IMR-90 (cell line): ENCODE data around the gene TST. TPM values are rescaled to one million over a fixed set of nuclear protein-coding genes. Genes with fewer than 3 reads are reported as not detected.

Experiments used
- ATAC-seq: fragments of 200-7000 bp; cut with Tn5 transposase; 2 replicates; pipeline ENCODE4 v1.9.1; 2020; ENCODE audit warnings: low read depth, mild to moderate bottlenecking, moderate library complexity
- BruUV-seq: library from RNA; stranded (reverse); fragments of 400-500 nt; replicated peaks from 2 replicates; lab custom pipeline; 2021; lab: Mats Ljungman, UMichigan
- CTCF ChIA-PET: fragments of 300-600 bp; formaldehyde crosslinking; extraction: SDS; loops from one replicate; lab custom pipeline; 2021; ENCODE audit warnings: antibody characterized with exemption; lab: Yijun Ruan, JAX
- POLR2A ChIA-PET: fragments of 300-600 bp; sonication (Branson Sonifier 250); formaldehyde crosslinking; loops from one replicate; lab custom pipeline; 2022; ENCODE audit warnings: antibody characterized with exemption; ENCODE audit not compliant: unreplicated experiment; lab: Charles Lee
- DNase-seq: peaks from one replicate; pipeline ENCODE4 v3.0.0; 2013
- H2AFZ ChIP-seq: replicated peaks from 2 replicates; pipeline ENCODE3; 2013; ENCODE audit warnings: low read length, mild to moderate bottlenecking; ENCODE audit not compliant: poor library complexity
- H2AK5ac ChIP-seq: 2 replicates; pipeline ENCODE4 v1.6.1; 2013; ENCODE audit warnings: low read depth, low read length, inconsistent platforms
- H2AK9ac ChIP-seq: replicated peaks from 2 replicates; pipeline ENCODE3; 2013; ENCODE audit warnings: mild to moderate bottlenecking, low read depth, low read length, moderate library complexity; ENCODE audit not compliant: poor library complexity
- H2BK120ac ChIP-seq: 2 replicates; pipeline ENCODE4 v1.6.1; 2013; ENCODE audit warnings: low read depth, low read length, inconsistent platforms
- H2BK15ac ChIP-seq: 3 replicates; pipeline ENCODE4 v1.6.1; 2013; ENCODE audit warnings: low read depth, low read length, inconsistent platforms
- H2BK20ac ChIP-seq: 2 replicates; pipeline ENCODE4 v1.6.1; 2013; ENCODE audit warnings: low read depth, mild to moderate bottlenecking, inconsistent platforms, low read length, moderate library complexity
- H2BK5ac ChIP-seq: 2 replicates; pipeline ENCODE4 v1.6.1; 2013; ENCODE audit warnings: mild to moderate bottlenecking, low read depth, low read length, inconsistent platforms; ENCODE audit not compliant: poor library complexity, severe bottlenecking
- H3K14ac ChIP-seq: replicated peaks from 2 replicates; pipeline ENCODE4 v1.6.1; 2013; ENCODE audit warnings: low read depth, low read length, inconsistent platforms
- H3K18ac ChIP-seq: 2 replicates; pipeline ENCODE4 v1.6.1; 2013; ENCODE audit warnings: low read depth, low read length, control low read depth
- H3K23ac ChIP-seq: 2 replicates; pipeline ENCODE4 v1.6.1; 2013; ENCODE audit warnings: low read depth, low read length, inconsistent platforms
- H3K27ac ChIP-seq: 2 replicates; pipeline ENCODE4 v1.5.1; 2013; ENCODE audit warnings: mild to moderate bottlenecking, control low read depth, low read length; ENCODE audit not compliant: insufficient read depth
- H3K27me3 ChIP-seq: 2 replicates; pipeline ENCODE4 v1.6.1; 2013; ENCODE audit warnings: low read length; ENCODE audit not compliant: control insufficient read depth, insufficient read depth
- H3K36me3 ChIP-seq: 2 replicates; pipeline ENCODE4 v1.6.1; 2013; ENCODE audit warnings: low read length, mixed read lengths; ENCODE audit not compliant: control insufficient read depth, insufficient read depth
- H3K4ac ChIP-seq: 2 replicates; pipeline ENCODE4 v1.6.1; 2013; ENCODE audit warnings: low read depth, low read length, inconsistent platforms
- H3K4me1 ChIP-seq: 2 replicates; pipeline ENCODE4 v1.6.1; 2013; ENCODE audit warnings: low read length, mixed read lengths; ENCODE audit not compliant: control insufficient read depth, insufficient read depth
- H3K4me2 ChIP-seq: 2 replicates; pipeline ENCODE4 v1.6.1; 2013; ENCODE audit warnings: low read depth, mild to moderate bottlenecking, control low read depth, low read length, moderate library complexity
- H3K4me3 ChIP-seq: 2 replicates; pipeline ENCODE4 v1.5.1; 2013; ENCODE audit warnings: low read depth, mild to moderate bottlenecking, control low read depth, low read length, moderate library complexity; ENCODE audit not compliant: insufficient read depth
- H3K56ac ChIP-seq: 2 replicates; pipeline ENCODE4 v1.6.1; 2013; ENCODE audit warnings: low read length, inconsistent platforms; ENCODE audit not compliant: insufficient read depth; ENCODE audit errors: extremely low read depth
- H3K79me1 ChIP-seq, 2 experiments: 2 replicates each; pipeline ENCODE4 v1.6.1; 2013; ENCODE audit warnings: low read length in 2 of 2, inconsistent platforms in 1 of 2, low read depth in 1 of 2
- H3K9ac ChIP-seq: 2 replicates; pipeline ENCODE4 v1.6.1; 2013; ENCODE audit warnings: low read depth, low read length, control low read depth
- H3K9me1 ChIP-seq: 2 replicates; pipeline ENCODE4 v1.6.1; 2013; ENCODE audit warnings: low read length, inconsistent platforms; ENCODE audit not compliant: insufficient read depth
- H3K9me3 ChIP-seq: 2 replicates; pipeline ENCODE4 v1.6.1; 2013; ENCODE audit warnings: low read length; ENCODE audit not compliant: control insufficient read depth, insufficient read depth
- H4K20me1 ChIP-seq: 2 replicates; pipeline ENCODE4 v1.6.1; 2013; ENCODE audit warnings: low read length, inconsistent platforms; ENCODE audit not compliant: insufficient read depth
- H4K5ac ChIP-seq: 2 replicates; pipeline ENCODE4 v1.6.1; 2013; ENCODE audit warnings: mild to moderate bottlenecking, low read depth, low read length, control low read depth
- H4K8ac ChIP-seq, 2 experiments: 2 replicates each; pipeline ENCODE4 v1.6.1; 2013; ENCODE audit warnings: low read depth in 2 of 2, low read length in 2 of 2, control low read depth in 1 of 2, inconsistent platforms in 1 of 2
- H4K91ac ChIP-seq: 2 replicates; pipeline ENCODE4 v1.6.1; 2013; ENCODE audit warnings: low read depth, low read length, inconsistent platforms; ENCODE audit not compliant: insufficient read depth
- BHLHE40 ChIP-seq: fragments of 150-350 bp; IDR thresholded peaks from 2 replicates; pipeline ENCODE4 v1.6.1; 2016; ENCODE audit warnings: mild to moderate bottlenecking, low read depth, low read length
- CEBPB ChIP-seq: IDR thresholded peaks from 2 replicates; pipeline ENCODE4 v1.6.1; 2012; ENCODE audit warnings: low read depth, low read length, improper control_type of control experiment
- CHD1 ChIP-seq: IDR thresholded peaks from 2 replicates; pipeline ENCODE4 v1.6.1; 2012; ENCODE audit warnings: low read depth, low read length, improper control_type of control experiment
- CTCF ChIP-seq: conservative IDR thresholded peaks from 2 replicates; pipeline ENCODE4 v1.5.1; 2012; ENCODE audit warnings: mild to moderate bottlenecking, low read depth, low read length, improper control_type of control experiment
- ELK1 ChIP-seq: fragments of 150-350 bp; IDR thresholded peaks from 2 replicates; pipeline ENCODE4 v1.6.1; 2016; ENCODE audit warnings: low read depth, mild to moderate bottlenecking, low read length, moderate library complexity, borderline replicate concordance
- MAFK ChIP-seq: IDR thresholded peaks from 2 replicates; pipeline ENCODE4 v1.6.1; 2012; ENCODE audit warnings: low read depth, low read length, improper control_type of control experiment
- MAZ ChIP-seq: IDR thresholded peaks from 2 replicates; pipeline ENCODE4 v1.6.1; 2012; ENCODE audit warnings: low read depth, mild to moderate bottlenecking, low read length, improper control_type of control experiment, moderate library complexity, borderline replicate concordance
- MXI1 ChIP-seq: IDR thresholded peaks from 2 replicates; pipeline ENCODE4 v1.6.1; 2012; ENCODE audit warnings: low read depth, mild to moderate bottlenecking, low read length, moderate library complexity, borderline replicate concordance
- NFE2L2 ChIP-seq: fragments of 150-350 bp; IDR thresholded peaks from 2 replicates; pipeline ENCODE4 v1.6.1; 2016; ENCODE audit warnings: low read depth, mild to moderate bottlenecking, low read length
- RAD21 ChIP-seq: IDR thresholded peaks from 2 replicates; pipeline ENCODE4 v1.6.1; 2012; ENCODE audit warnings: low read length, improper control_type of control experiment
- RCOR1 ChIP-seq: IDR thresholded peaks from 2 replicates; pipeline ENCODE4 v1.6.1; 2012; ENCODE audit warnings: mild to moderate bottlenecking, low read length, improper control_type of control experiment; ENCODE audit not compliant: insufficient replicate concordance
- RFX5 ChIP-seq: IDR thresholded peaks from 2 replicates; pipeline ENCODE4 v1.8.0; 2012; ENCODE audit warnings: low read depth, mild to moderate bottlenecking, low read length, moderate library complexity
- WGBS, 2 experiments: methylation state at CpG; one replicate each; pipeline versions ENCODE4 v1.1.5 to v1.1.7; 2013; ENCODE audit warnings: missing lambda C conversion rate in 2 of 2; ENCODE audit not compliant: insufficient read length in 1 of 2; ENCODE audit errors: extremely low coverage in 2 of 2; 5-methylcytosine and 5-hydroxymethylcytosine counted together
- dilution Hi-C: fragments of 300-500 bp; cut with HindIII; formaldehyde crosslinking; loops from one replicate; pipeline ENCODE4 v1.14.3; 2018; ENCODE audit warnings: low sequenced_read_pairs; ENCODE audit not compliant: unreplicated experiment
- in situ Hi-C: fragments of 300-500 bp; cut with MboI; formaldehyde crosslinking; loops from 3 replicates; pipeline ENCODE4 v1.14.3; 2019; ENCODE audit warnings: low sequenced_read_pairs, inconsistent platforms, mixed read lengths
- intact Hi-C: fragments of 100-400 bp; cut with micrococcal nuclease; formaldehyde crosslinking; loops from 2 replicates; pipeline ENCODE4 v1.10.0; 2022
- polyA plus RNA-seq, 3 experiments: library from polyadenylated mRNA; depleted of rRNA; stranded (reverse); fragments of >200 nt; gene quantifications; 2 replicates each; pipeline ENCODE4 v1.2.3, GENCODE V29; 2012; ENCODE audit warnings: low replicate concordance in 1 of 3
- total RNA-seq: library from RNA; depleted of rRNA; stranded (reverse); fragments of >200 nt; gene quantifications from 2 replicates; pipeline ENCODE4 v1.2.3, GENCODE V29; 2012

The TST gene
- total and polyA plus RNA-seq, 2 of the 4 experiments (the other 2 are of a cell fraction) = 31.7 to 37.7 TPM

DNA sequence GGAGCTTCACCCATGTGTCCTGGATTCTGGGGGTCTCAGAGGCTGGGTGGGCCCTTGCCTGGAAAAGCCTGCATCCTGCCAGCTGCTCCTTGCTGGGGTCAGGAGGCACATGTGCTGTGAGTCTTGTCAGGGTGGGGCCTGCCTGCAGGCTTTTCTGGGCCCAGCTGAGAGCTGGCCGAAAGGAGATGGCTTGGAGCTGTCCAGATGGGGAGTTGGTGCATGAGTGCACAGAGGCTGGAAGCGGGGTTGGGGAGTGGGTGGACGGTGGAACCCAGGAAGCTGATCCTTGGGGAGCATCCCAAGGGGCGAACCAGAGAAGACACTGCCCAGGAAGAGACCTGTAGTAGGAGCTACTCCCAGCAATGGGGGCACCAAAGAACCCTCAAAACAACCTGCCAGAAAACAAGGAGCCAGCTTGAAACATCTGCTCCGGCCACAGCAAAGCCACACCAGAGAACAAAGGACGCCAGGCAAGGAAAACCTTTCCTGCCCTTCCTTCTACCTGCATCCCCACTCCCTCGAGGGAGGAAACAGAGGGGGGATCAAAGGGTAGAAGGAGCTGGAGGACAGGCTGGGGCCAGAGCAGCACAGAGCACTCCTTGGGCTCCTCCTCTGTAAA, 24.1 kb upstream of the TST start:
- H3K79me1 ChIP-seq = no peaks in the 10 kb centered on the region
- H3K18ac ChIP-seq = no peak overlapping the region
- H3K9me3 ChIP-seq = no peaks in the 10 kb centered on the region
- H2BK20ac ChIP-seq = no peak overlapping the region
- H3K27me3 ChIP-seq = no peaks in the 10 kb centered on the region; the same call in 1 of the 2 replicates
- WGBS, 2 experiments = 77% methylated on average over 3 of the region's 7 CpGs; no CpG with 5 or more reads in 1 of the 2 experiments
- DNase-seq (no peak), ATAC-seq (no peak)
- no peak overlapping the region for H3K9ac ChIP-seq
- no peak overlapping the region for H3K56ac ChIP-seq
- H2AK5ac ChIP-seq = no peak overlapping the region
- no peak overlapping the region for H3K4ac ChIP-seq
- H3K4me1 ChIP-seq = peaks cover 3% of the 10 kb centered on the region
- intact Hi-C loops (no loop called here), dilution Hi-C loops (no loop called here), in situ Hi-C loops (no loop called here)
- no peak overlapping the region for H2BK5ac ChIP-seq
- H2AK9ac ChIP-seq = no peak overlapping the region
- TF ChIP-seq RFX5 = no peak
- TF ChIP-seq NFE2L2 = no peak
- no peak for TF ChIP-seq MAFK
- TF ChIP-seq ELK1 = no peak
- TF ChIP-seq RAD21 = no peak
- TF ChIP-seq MAZ = no peak
- TF ChIP-seq CHD1 = no peak
- TF ChIP-seq CEBPB = no peak
- TF ChIP-seq BHLHE40 = no peak
- TF ChIP-seq MXI1 = no peak
- TF ChIP-seq CTCF = no peak
- TF ChIP-seq RCOR1 = no peak
- H3K27ac ChIP-seq = no peak overlapping the region
- H4K8ac ChIP-seq = no peak overlapping the region
- ChIA-PET CTCF (interaction anchor here (0.6 kb wide), 1 partner anchor 17 kb away, joined by 3 read pairs; no protein-coding TSS in a partner anchor), POLR2A (no interaction called here)
- no peaks in the 10 kb centered on the region for H3K36me3 ChIP-seq
- no peak overlapping the region for H2AFZ ChIP-seq
- H4K20me1 ChIP-seq = no peaks in the 10 kb centered on the region
- no peak overlapping the region for H2BK15ac ChIP-seq
- BruUV-seq = no TSS peak
- no peak overlapping the region for H4K91ac ChIP-seq
- H3K23ac ChIP-seq = no peak overlapping the region
- no peak overlapping the region for H3K4me2 ChIP-seq
- H3K9me1 ChIP-seq = peaks cover 9% of the 10 kb centered on the region; the same call in 1 of the 2 replicates
- no peak overlapping the region for H4K5ac ChIP-seq
- H3K14ac ChIP-seq = no peak overlapping the region
- H3K4me3 ChIP-seq = no peak overlapping the region
- H2BK120ac ChIP-seq = no peak overlapping the region
